GM19463 (cell line): ENCODE data around the gene SCAPER.

ENCODE experiments used
- ATAC-seq: cut with Tn5 transposase; IDR thresholded peaks from one replicate; pipeline ENCODE4 v1.9.1; 2021; ENCODE audit warnings: mild to moderate bottlenecking, moderate library complexity; ENCODE audit not compliant: unreplicated experiment

Gene SCAPER

GRCh38 chr15:76376029-76376428 is 529.1 kb downstream of the SCAPER start:
- no peak for ATAC-seq

GRCh38 chr15:76368122-76368621 is 537.0 kb downstream of the SCAPER start:
- no peak for ATAC-seq

GRCh38 chr15:76366714-76367113 is 538.4 kb downstream of the SCAPER start:
- ATAC-seq: no peak

DNA sequence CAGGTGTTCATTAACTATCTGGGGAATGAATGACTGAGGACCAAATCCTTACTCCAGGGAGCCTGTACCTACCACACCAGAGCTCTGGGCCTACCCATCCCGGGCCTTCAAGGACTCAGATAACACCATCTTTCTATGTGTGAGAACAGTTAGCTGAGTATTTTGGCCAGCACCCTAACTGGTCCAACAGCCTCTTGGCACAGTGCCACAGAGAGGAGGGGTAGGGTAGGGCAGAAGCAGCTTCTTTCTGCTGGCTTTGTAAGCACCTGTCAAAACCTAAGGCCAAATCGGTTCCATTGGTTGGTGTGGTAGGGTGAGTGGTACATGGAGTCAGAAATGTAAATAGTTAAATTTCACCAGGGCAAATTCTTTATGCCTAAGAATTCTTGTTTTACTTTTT is 541.9 kb downstream of the SCAPER start:
- no peak for ATAC-seq

DNA sequence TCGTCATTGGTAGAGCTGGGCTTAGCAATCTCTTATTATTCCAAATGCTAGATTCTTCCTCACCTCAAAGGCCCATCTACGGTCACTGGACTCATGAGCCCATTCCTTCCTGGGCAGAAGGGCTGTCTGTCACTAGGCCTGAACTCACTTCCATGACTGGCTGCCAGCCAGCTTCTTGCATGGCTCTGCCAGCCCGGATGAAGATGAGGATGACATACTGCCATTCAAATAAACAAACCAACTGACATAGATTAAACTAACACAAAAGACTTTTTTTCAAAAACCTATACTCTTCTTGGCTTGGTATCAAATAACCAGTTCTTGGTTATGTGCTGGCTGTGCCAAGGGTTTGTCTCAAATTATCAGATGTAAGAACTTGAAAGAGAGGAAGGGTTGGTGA is 544.7 kb downstream of the SCAPER start:
- no peak for ATAC-seq

GRCh38 chr15:76359152-76359551 is 546.0 kb downstream of the SCAPER start:
- no peak for ATAC-seq

GRCh38 chr15:76358453-76358852 is 546.7 kb downstream of the SCAPER start:
- ATAC-seq: no peak

GRCh38 chr15:76354823-76355440 is 550.2 kb downstream of the SCAPER start:
- ATAC-seq: no peak

DNA sequence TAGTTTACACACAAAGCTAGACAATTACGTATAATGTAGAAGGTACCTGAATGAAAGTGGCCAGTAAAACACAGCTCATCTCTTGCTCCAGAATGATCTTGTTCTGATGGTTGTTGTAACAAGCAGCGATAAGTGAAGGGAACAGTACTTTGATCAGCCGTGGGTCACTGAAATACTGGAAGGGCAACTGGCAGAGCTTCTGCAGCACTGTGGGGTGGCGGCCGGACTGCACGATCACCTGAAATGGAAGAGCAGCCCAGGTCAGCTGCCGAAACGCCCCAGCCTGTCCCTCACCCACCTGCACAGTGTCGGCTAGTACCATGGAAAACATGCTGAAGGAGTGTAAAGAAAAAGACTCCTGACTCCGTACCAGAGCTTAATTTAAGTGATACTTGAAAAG is 551.2 kb downstream of the SCAPER start:
- ATAC-seq: no peak

DNA sequence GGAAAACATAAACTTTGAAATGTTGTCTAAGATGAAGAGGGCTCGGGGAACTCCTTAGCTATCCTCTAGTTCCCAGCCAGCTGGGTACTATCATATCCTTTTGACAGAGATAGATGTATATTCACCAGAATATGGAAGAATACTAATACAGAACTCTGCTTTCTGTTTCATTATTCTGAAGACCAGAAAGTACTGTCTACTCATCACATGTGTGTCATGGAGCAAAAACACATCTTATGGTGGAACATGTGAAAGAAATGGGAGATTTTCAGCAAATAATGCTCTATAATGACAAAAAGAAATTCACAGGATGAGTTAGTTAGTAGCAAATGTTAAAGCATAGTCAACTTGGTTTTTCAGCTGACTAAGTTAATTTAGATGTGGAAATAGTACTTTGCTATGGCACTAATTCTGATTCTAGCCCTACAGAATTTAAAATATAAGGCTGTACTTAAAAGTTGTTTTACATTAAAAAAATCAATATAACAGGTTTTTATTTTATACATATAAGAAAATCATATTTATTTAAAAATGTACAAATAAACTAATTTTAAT is 552.0 kb downstream of the SCAPER start:
- ATAC-seq: no peak

DNA sequence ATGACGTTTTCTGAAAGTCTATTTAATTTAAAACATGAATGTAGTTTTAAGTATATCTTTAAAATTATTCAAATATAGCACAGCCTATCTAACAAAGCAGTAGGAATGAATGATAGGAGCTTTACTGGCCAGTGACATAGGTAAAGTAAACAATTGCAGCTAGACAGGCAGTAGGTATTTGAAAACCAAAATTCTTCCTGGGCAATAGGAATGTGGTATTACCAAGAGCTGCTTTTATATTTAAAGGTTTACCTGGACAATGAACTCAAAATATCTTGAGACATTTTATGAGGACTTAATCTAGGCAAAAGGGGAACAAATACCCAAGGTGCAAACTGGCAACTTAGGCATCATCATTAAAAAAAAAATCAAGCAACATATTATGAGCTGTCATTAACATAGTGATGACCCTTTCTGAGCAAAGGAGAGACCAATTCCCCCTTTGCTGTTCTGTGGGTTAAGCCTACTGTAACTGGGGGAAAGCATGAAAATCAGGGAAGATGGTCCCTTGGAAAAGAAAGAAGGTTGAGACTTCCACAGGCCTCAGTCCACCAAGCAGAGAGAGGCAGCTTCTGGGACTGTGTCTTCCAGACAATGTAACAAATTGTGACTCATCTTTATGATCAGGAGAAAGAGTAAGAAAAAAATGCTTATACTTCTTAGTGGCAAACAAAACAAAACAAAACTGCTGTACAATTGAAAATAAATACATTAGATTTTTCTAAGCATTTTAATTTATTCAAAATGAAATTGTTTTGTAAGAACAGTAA is 555.7 kb downstream of the SCAPER start:
- ATAC-seq: no peak

GRCh38 chr15:76347482-76348055 is 557.6 kb downstream of the SCAPER start:
- ATAC-seq: no peak

DNA sequence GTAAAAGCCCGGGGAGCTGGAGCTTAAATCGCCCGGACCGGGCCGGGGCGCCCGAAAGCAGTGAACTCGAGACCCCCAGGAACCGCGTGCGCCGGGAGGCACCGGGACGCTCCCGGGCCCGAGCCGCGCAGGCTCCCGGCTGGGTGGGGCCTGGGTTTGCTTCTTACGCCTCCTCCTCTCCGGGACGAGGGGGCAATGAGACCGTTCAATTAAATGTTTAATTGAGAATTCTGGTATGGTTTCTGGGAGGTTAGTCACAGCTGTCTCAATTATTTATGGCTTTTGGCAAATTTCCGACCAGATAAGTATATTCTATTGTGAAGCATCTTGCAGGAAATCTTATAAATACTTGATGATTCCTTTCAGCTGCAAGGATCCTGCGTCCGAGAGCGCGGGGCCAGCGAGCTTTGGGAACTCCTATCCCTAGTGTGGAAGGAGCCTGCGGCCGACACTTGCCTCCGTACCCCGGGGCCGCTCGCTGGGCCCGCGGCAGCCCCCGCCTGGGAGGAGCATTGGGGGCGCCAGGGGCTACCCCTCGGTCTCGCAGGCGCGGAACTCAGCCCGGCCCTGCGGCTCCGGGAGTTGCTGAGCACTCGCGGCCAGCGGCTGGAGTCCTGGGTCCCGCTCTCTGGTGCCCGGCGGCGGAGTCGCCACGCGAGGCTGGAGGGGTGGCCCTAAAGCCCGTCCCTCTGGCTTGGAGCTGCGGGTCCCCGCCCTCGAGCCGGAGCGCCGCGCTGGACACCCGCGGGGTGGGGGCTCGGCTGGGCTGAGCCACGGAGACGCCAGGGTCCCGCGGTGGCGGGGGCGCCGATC is 558.3 kb downstream of the SCAPER start:
- no peak for ATAC-seq

DNA sequence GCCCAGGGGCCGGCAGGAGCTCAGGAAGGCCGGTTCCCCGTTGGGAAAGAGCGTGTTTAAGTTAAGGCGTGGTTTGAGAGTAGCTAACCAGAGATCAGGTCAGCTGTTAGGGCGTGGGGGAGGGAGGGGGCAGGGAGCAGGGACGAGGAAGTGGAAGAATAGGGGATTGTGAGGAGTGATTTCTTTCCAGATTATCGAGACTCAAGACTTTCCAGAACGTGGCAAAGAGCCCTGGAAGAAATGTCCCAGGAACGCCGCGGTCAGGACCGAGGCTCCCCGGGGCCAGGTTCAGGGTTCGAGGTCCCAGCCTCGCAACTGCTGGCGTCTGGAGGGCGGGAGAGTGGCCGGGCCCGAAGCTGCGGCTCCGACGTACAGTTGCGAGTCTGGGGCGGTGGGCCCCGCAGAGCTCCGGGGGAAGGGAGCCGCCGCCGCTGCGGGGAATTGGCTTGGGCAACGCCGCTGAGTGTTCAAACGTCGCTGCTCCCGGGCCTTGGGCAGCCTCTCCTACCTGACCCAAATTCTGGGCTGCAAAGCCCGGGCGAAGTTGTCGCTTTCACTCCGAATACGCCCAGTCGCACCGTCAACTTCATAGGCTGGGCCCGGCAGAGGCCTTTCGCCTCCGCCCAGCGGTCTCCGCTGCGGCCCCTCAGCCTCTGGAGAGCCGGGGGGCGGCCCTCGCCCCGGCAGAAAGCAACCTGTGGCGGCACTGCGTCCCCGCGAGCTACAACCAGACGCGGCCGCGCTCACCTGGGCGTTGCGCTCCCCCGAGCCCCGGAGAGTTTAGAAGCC is 559.1 kb downstream of the SCAPER start:
- ATAC-seq: no peak

GRCh38 chr15:76345583-76345879 is 559.6 kb downstream of the SCAPER start:
- no peak for ATAC-seq

DNA sequence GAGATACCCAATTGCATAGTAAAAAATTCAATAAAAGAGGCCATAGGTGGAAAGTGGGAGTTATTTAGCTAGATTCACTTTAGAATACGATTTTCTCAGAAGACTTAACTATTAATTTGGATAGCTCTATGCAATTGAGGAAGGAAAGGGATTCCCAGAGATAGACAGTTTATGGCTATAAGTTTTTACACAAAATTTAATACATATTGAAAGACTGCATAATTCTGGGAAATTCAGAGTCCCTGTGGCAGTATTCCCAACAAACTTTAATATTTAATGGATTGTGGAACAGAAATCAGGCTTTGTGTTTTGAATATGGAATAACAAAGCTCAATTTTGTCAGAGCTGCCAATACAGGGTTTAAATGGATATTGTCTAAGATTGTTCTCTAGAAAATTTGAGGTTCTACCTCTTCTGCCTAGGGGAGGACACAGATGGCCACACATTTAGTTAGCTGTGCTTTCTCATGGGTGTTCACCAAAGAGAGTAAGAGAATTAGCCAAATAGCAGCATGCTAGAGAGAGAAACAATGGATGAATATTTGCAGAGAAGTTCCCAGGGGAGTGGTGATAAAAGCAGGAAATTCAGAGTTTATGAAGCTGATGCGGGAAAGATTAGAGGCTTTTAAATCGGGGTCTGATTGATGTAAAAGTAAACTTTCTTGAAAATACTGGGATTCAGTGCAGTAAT is 560.1 kb downstream of the SCAPER start:
- no peak for ATAC-seq

- ATAC-seq: no peak
These were observed 561.7 kb downstream of the SCAPER start for GRCh38 chr15:76343313-76343996.

- ATAC-seq: no peak
These were observed 562.5 kb downstream of the SCAPER start for GRCh38 chr15:76342382-76343201.

GRCh38 chr15:76342058-76342381 is 563.1 kb downstream of the SCAPER start:
- no peak for ATAC-seq
